ENCODE results near the gene WDR62. TPM values are rescaled to one million over a fixed set of nuclear protein-coding genes. Genes with fewer than 3 reads are reported as not detected.

The WDR62 gene
- 11.6 and 12.5 TPM in 2 replicates for total RNA-seq (2014; rRNA removed; shearing (Covaris generic))

DNA sequence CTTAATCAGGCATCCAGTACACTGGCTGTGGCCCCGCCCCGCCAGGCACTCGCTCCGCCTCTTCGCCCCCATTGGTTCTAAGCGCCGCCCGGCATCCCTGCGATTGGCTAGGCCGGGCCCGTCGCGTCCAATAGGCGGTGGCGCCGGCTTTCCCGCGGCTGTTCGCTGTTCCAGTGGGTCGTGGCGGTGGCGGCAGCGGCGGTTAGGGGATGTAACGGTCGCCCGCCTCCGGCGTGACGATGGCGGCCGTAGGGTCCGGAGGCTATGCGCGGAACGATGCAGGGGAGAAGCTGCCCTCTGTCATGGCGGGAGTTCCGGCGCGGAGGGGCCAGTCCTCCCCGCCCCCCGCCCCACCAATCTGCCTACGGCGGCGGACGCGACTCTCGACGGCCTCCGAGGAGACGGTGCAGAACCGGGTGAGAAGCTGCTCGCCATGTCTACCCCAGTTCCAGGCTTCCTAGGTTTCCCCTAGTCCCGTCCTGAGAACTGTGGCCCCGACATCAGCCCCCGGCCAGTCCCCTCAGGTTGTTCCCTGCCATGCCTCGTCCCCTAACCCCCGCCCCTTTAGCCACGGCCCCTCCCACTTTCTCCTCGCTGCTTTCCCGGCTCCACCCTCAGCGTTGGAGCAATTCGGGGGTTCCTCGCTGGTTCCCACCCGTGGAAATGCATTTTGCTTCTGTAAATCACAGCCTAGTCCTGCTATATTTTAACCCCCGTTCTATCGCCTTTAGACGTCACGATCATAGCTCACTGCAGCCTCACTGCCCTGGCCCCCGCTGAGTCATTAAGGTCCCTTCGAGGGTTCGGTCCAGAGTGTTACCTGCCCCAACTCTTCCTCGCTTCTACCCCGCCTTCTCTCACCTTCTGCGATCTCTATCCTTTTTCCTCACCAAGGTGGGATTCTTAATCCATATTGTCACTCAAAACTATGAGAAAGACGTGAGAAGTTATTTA lies at the start of gene WDR62:
Gene WDR62 (plus strand): TSS at position 165 of the 954 bp plus-strand sequence. CDS start 75 bp downstream, at position 240.

GRCh38 chr19:36008336-36008978 lies 46.2 kb upstream of the WDR62 start, which contains the start of gene SYNE4:
Gene SYNE4 (minus strand): TSS chr19:36008813. CDS start chr19:36008681, 132 bp downstream.

GRCh38 chr19:36014012-36014924 lies 40.4 kb upstream of the WDR62 start, which contains the start of gene ALKBH6:
Gene ALKBH6 (minus strand): TSS chr19:36014213. CDS start chr19:36013397, 816 bp downstream.

GRCh38 chr19:36032251-36033104 lies 22.2 kb upstream of the WDR62 start, which contains the start of gene CLIP3:
Gene CLIP3 (minus strand): TSS chr19:36032873. CDS start chr19:36032357, 516 bp downstream.

GRCh38 chr19:36054119-36054732 lies 471 bp upstream of the WDR62 start, which contains the start of gene THAP8:
Gene THAP8 (minus strand): TSS chr19:36054285. CDS start chr19:36054217, 68 bp downstream.

GRCh38 chr19:36110487-36111199 lies 55.9 kb downstream of the WDR62 start, which contains the start of gene OVOL3:
Gene OVOL3 (plus strand): TSS chr19:36111143. CDS start chr19:36111203, 60 bp downstream.

GRCh38 chr19:36114721-36115452 lies 60.2 kb downstream of the WDR62 start, which contains the start of gene POLR2I:
Gene POLR2I (minus strand): TSS chr19:36114875. CDS start chr19:36114856, 19 bp downstream.

GRCh38 chr19:36115453-36116343 lies 61.0 kb downstream of the WDR62 start, which contains the start of gene TBCB:
Gene TBCB (plus strand): TSS chr19:36115468. CDS start chr19:36115561, 93 bp downstream.

DNA sequence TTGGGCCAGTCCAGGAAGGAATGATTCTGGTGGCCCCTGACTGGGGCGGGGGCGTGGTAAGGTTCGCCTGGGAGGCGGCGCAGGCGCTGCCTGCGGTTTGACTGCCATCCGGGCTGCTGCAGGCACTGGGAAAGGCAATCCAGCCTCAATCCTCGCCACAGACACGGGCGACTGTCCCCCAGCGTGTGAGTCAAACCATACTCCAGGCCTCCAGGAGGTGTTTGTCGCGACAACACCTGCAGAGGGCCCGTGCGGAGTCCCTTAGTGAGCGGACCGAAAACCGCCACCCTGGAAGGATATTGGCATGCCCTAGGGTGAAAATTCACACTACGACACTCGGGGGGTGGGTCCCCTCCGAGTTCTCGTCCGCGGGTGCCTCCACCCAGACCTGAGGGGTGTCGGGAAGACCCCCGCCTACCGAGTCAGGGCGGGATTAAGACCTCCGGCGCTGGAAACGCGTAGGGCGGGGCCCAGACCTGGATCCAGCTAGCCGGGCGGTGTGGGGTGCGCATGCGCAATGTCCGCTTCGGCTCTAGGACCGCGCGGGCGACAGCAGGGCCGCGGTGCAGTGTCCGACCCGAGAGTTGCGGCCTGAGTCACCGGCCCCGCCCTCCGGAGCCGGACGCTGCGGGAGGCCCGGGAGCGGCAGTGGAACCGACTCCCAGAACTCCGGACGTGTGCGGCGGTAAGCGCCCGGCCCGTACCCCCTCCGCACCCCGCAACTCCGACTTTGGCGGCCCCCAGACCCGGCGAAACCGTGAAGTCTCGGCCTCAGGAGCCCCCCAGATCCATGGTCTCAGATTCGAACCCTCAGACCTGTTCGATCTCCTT lies 85.0 kb downstream of the WDR62 start, which contains the start of gene CAPNS1:
Gene CAPNS1 (plus strand): TSS at position 594 of the 831 bp plus-strand sequence. CDS start 946 bp downstream, outside the sequence.

DNA sequence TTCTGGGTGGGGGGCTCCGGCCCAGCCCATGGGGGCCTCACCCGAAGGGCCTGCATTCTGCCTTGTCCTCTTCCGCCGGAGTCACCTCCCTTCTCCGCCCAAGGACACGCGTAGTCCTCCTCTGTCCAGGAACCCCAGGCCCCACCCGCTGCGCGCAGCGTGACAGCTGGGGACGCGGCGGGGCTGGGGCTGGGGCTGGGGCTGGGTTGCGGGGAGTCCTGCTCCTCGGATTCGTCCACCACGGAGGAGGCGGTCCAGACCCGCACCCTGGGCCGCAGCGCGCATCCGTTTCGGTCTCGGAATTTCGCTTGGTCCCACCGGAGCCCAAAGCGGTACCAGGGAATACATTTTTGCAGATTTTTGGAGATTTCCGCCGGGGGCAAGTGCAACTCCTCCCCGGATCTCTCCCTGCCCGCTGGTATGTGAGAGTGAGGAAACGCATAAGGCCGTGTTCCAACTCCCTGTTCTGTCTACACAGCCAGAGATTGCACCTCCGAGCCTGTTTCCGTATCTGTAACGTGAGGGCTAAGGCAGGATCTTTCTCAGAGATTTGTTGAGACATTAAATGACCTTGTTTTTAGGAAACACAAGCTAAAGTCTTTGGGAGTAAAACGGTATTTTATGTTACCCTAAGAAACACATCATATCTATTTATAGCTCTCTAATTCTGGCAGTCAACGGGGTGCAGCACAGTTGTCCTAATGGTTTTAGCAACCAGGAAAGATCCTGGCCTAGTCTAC lies 97.8 kb downstream of the WDR62 start, which contains the start of gene COX7A1:
Gene COX7A1 (minus strand): TSS at position 96 of the 740 bp plus-strand sequence. CDS start 40 bp downstream, at position 56.

Other genes with a start within 250 kb of the WDR62 start
- gene PRODH2, start 242.1 kb upstream of the WDR62 start, total RNA-seq (2014; rRNA removed; shearing (Covaris generic)) = not detected in 2 replicates
- gene NPHS1, start 202.4 kb upstream of the WDR62 start, total RNA-seq (2014; rRNA removed; shearing (Covaris generic)) = not detected in 2 replicates
- gene KIRREL2, start 198.0 kb upstream of the WDR62 start, total RNA-seq (2014; rRNA removed; shearing (Covaris generic)) = 0.08 TPM in 1 of 2 replicates, not detected in the other
- 5.3 and 7.0 TPM in 2 replicates for gene APLP1, start 186.3 kb upstream of the WDR62 start, total RNA-seq (2014; rRNA removed; shearing (Covaris generic))
- 4.6 and 9.6 TPM in 2 replicates for gene NFKBID, start 154.4 kb upstream of the WDR62 start, total RNA-seq (2014; rRNA removed; shearing (Covaris generic))
- 1.2 TPM in 1 of 2 replicates, not detected in the other for gene HCST, start 152.4 kb upstream of the WDR62 start, total RNA-seq (2014; rRNA removed; shearing (Covaris generic))
- gene TYROBP, start 146.6 kb upstream of the WDR62 start, total RNA-seq (2014; rRNA removed; shearing (Covaris generic)) = not detected in 2 replicates
- 2.1 TPM in 2 replicates for gene LRFN3, start 118.5 kb upstream of the WDR62 start, total RNA-seq (2014; rRNA removed; shearing (Covaris generic))
- gene SDHAF1, start 59.7 kb upstream of the WDR62 start, total RNA-seq (2014; rRNA removed; shearing (Covaris generic)) = 33.0 and 39.2 TPM in 2 replicates
- gene SYNE4, start 46.1 kb upstream of the WDR62 start, total RNA-seq (2014; rRNA removed; shearing (Covaris generic)) = 0.19 TPM in 1 of 2 replicates, not detected in the other
- 26.7 and 54.3 TPM in 2 replicates for gene ALKBH6, start 40.7 kb upstream of the WDR62 start, total RNA-seq (2014; rRNA removed; shearing (Covaris generic))
- 4.0 and 5.8 TPM in 2 replicates for gene CLIP3, start 22.0 kb upstream of the WDR62 start, total RNA-seq (2014; rRNA removed; shearing (Covaris generic))
- 3.1 and 3.2 TPM in 2 replicates for gene THAP8, start 612 bp upstream of the WDR62 start, total RNA-seq (2014; rRNA removed; shearing (Covaris generic))
- not detected in 2 replicates for gene OVOL3, start 56.2 kb downstream of the WDR62 start, total RNA-seq (2014; rRNA removed; shearing (Covaris generic))
- gene POLR2I, start 60.0 kb downstream of the WDR62 start, total RNA-seq (2014; rRNA removed; shearing (Covaris generic)) = 181 and 195 TPM in 2 replicates
- 309 and 326 TPM in 2 replicates for gene TBCB, start 60.6 kb downstream of the WDR62 start, total RNA-seq (2014; rRNA removed; shearing (Covaris generic))
- gene CAPNS1, start 85.2 kb downstream of the WDR62 start, total RNA-seq (2014; rRNA removed; shearing (Covaris generic)) = 358 and 397 TPM in 2 replicates
- gene COX7A1, start 97.5 kb downstream of the WDR62 start, total RNA-seq (2014; rRNA removed; shearing (Covaris generic)) = not detected in 2 replicates
- 2.3 and 2.8 TPM in 2 replicates for gene ZNF565, start 159.8 kb downstream of the WDR62 start, total RNA-seq (2014; rRNA removed; shearing (Covaris generic))
- gene ZNF146, start 160.2 kb downstream of the WDR62 start, total RNA-seq (2014; rRNA removed; shearing (Covaris generic)) = 84.9 and 94.3 TPM in 2 replicates

All from A375 (cell line).